Heart right ventricle (tissue), 16 donors: ENCODE measurements around the gene CENPT. TPM values are rescaled to one million over a fixed set of nuclear protein-coding genes. Genes with fewer than 3 reads are reported as not detected.
A peak's percentile ranks its signal among the peaks of the same experiment; 100 is the strongest.

ENCODE experiments used
- ATAC-seq, 8 donors: fragments of 200-7000 bp; cut with Tn5 transposase; one replicate each; pipeline ENCODE4 v1.9.1; 2020; ENCODE audit warnings: mild to moderate bottlenecking in 8 of 8, moderate library complexity in 8 of 8, moderate number of reproducible peaks in 1 of 8
- DNase-seq, 2 donors: peaks; one replicate each; pipeline ENCODE4 v3.0.0-alpha.2; 2020
- H3K27ac ChIP-seq, 10 donors: fragments of 200-600 bp; sonication (generic) in 2 of 10; one replicate each; pipeline versions ENCODE4 v1.5.0 to v1.8.0; 2020 to 2022; ENCODE audit warnings: mild to moderate bottlenecking in 3 of 10
- H3K27me3 ChIP-seq, 7 donors: fragments of 200-600 bp; one replicate each; pipeline ENCODE4 v1.8.0; 2021 to 2022; ENCODE audit warnings: mild to moderate bottlenecking in 2 of 7
- H3K36me3 ChIP-seq, 9 donors: fragments of 200-600 bp; sonication (generic) in 1 of 9; one replicate each; pipeline versions ENCODE4 v1.5.0 to v1.8.0; 2020 to 2022; ENCODE audit warnings: mild to moderate bottlenecking in 2 of 9
- H3K4me1 ChIP-seq, 9 donors: fragments of 200-600 bp; sonication (generic) in 1 of 9; one replicate each; pipeline versions ENCODE4 v1.5.0 to v1.8.0; 2020 to 2022; ENCODE audit warnings: mild to moderate bottlenecking in 4 of 9
- H3K4me3 ChIP-seq, 10 donors: fragments of 200-600 bp; sonication (generic) in 2 of 10; one replicate each; pipeline versions ENCODE4 v1.5.0 to v1.8.0; 2020 to 2022; ENCODE audit warnings: mild to moderate bottlenecking in 7 of 10, moderate library complexity in 2 of 10
- H3K9me3 ChIP-seq, 11 donors: fragments of 200-600 bp in 10 of 11; sonication (generic) in 2 of 11; one replicate each; pipeline versions ENCODE4 v1.5.0 to v1.8.0; 2013 to 2022; ENCODE audit warnings: mild to moderate bottlenecking in 2 of 11, control low read depth in 1 of 11, moderate library complexity in 1 of 11
- WGBS, 2 donors: extraction: QIAGEN DNeasy Blood & Tissue Kit; methylation state at CpG; one replicate each; pipeline ENCODE4 v1.1.7; 2013; ENCODE audit warnings: inconsistent platforms in 1 of 2; 5-methylcytosine and 5-hydroxymethylcytosine counted together
- intact Hi-C, 10 donors: fragments of 100-400 bp; cut with DNase I; formaldehyde crosslinking; loops; one replicate each; pipeline versions ENCODE4 v1.11.1 to v1.14.2; 2022
- polyA plus RNA-seq, 2 donors: library from polyadenylated mRNA; stranded (reverse); fragments of 200-250 nt; gene quantifications; one replicate each; pipeline ENCODE4 v1.2.3, GENCODE V29; 2013
- total RNA-seq, 10 donors: library from RNA; stranded (reverse); fragmentation: NEBNext Ultra II Directional in 3 of 10; extraction: Animal tissue kit (Norgen Biotek cat#: 25700) in 3 of 10; gene quantifications; one replicate each; pipeline versions ENCODE4 v1.2.1 to v1.2.4, GENCODE V29; 2021 to 2023
- TF ChIP-seq, protein P1 (sequence below), 9 donors: fragments of 200-600 bp; sonication (generic) in 2 of 9; IDR thresholded peaks; one replicate each; pipeline versions ENCODE4 v1.5.0 to v1.8.0; 2021 to 2022; ENCODE audit warnings: antibody characterized with exemption in 9 of 9, mild to moderate bottlenecking in 5 of 9, moderate library complexity in 1 of 9
- donor health status: Arrhythmogenic right ventricular cardiomyopathy.
- donor health status: ischemic (EF 13 %, LVEDD 7.1; RV severe dilation, severe dysfunction).
- donor health status: healthy with polysubstance abuse.
- donor health status: DM: no; HTN: yes; CAD: no.
- donor health status: DM: no; HTN: no; CAD: no.
- donor health status: ischemic (EF 25% LVEDD 6.9; RV normal size, moderate dysfunction).
- donor health status: ischemic (EF 25% LVEDD 5.7; RV mildly dilated, moderate dysfunction).
- donor health status: healthy.
- donor health status: DM: yes; HTN: yes; CAD: no.
- donor health status: Ischemic cardiomyopathy.
- donor health status: ischemic (EF 35%, LVEDD 5.7; RV mildly dilated, moderate dysfunction).
- donor health status: nonischemic (EF 11% LVEDD 7.7; RV severe dilation, severe dysfunction).
- donor health status: DM: yes; HTN: yes; CAD: no.
- donor health status: PGD.
- donor health status: ischemic (EF 29% LVEDD 5.4; RV normal size, mild dysfunction).
- donor health status: nonischemic (EF 23%, LVEDD 6.1; RV moderate dilation, normal function).

Gene CENPT
- total and polyA plus RNA-seq, 12 donors = 16.1 to 63.3 (median 19.8) TPM

- peaks cover 0 to 50% (median 21%) of the 10 kb centered on the region in 9 donors for H3K36me3 ChIP-seq
- TF ChIP-seq, protein P1, sequence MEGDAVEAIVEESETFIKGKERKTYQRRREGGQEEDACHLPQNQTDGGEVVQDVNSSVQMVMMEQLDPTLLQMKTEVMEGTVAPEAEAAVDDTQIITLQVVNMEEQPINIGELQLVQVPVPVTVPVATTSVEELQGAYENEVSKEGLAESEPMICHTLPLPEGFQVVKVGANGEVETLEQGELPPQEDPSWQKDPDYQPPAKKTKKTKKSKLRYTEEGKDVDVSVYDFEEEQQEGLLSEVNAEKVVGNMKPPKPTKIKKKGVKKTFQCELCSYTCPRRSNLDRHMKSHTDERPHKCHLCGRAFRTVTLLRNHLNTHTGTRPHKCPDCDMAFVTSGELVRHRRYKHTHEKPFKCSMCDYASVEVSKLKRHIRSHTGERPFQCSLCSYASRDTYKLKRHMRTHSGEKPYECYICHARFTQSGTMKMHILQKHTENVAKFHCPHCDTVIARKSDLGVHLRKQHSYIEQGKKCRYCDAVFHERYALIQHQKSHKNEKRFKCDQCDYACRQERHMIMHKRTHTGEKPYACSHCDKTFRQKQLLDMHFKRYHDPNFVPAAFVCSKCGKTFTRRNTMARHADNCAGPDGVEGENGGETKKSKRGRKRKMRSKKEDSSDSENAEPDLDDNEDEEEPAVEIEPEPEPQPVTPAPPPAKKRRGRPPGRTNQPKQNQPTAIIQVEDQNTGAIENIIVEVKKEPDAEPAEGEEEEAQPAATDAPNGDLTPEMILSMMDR (IDR thresholded peaks at IDR 0.05) = no peak
- H3K27ac ChIP-seq = peak overlapping the region; percentile 80 to 93 (median 90)
- H3K9me3 ChIP-seq = no peaks in the 10 kb centered on the region
- DNase-seq = peak; percentile 76 to 89
- H3K27me3 ChIP-seq = no peaks in the 10 kb centered on the region
- WGBS, 2 donors = 35 to 39% methylated on average over 11 of the region's 11 CpGs
- peaks cover 35 to 69% (median 59%) of the 10 kb centered on the region in 9 donors for H3K4me1 ChIP-seq
- ATAC-seq = peak; percentile 88 to 95 (median 94)
- peak overlapping the region in 5 of 10 donors; percentile 10 to 25 (median 12) for H3K4me3 ChIP-seq
- intact Hi-C loops = loop anchor here in 2 of 10 donors (2.0 kb wide), 1 partner anchor 16 kb away; the partner anchor contains the start of genes CENPT (in 2 of the 2) and NUTF2 (in 2 of the 2)
Measured at GRCh38 chr16:67862623-67863583, 15.4 kb upstream of the CENPT start.

DNA sequence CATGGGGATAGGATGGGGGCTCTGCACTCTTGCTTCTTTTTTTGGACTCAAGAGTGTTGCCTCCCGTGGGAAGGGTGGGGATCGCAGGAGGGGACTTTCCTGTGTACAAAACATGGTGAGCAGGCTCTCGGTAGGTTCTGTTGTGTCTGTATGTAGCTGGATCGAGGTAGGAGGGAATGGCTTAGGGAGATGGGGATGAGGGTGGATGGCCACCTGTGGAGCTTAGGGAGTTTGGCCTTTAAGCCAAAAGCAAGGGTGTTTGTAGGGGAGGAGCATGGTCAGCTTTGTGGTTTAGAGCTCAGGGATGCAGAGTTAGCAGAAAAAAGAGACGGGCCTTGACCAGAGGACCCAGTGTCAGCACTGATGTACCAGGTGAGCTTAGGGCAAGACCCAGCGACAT, 14.4 kb upstream of the CENPT start:
- TF ChIP-seq, protein P1 (IDR thresholded peaks at IDR 0.05) = no peak
- ATAC-seq (no peak), DNase-seq (no peak)
- Histone ChIP-seq H3K4me1 (peaks cover 43 to 79% (median 69%) of the 10 kb centered on the region in 9 donors), H3K36me3 (peaks cover 0 to 40% (median 11%) of the 10 kb centered on the region in 9 donors), H3K27me3 (no peaks in the 10 kb centered on the region), H3K4me3 (no peak overlapping the region), H3K27ac (peak overlapping the region in 9 of 10 donors; percentile 13 to 93 (median 90)), H3K9me3 (no peaks in the 10 kb centered on the region)
- WGBS, 2 donors = 68 to 74% methylated on average over 6 of the region's 6 CpGs
- intact Hi-C loops = loop anchor here in 2 of 10 donors (2.0 kb wide), 1 partner anchor 15 kb away; the partner anchor contains the start of genes CENPT (in 2 of the 2) and NUTF2 (in 2 of the 2)

- no peak for DNase-seq
- H3K36me3 ChIP-seq = peaks cover 0 to 29% (median under 1%) of the 10 kb centered on the region in 9 donors
- no peak overlapping the region for H3K4me3 ChIP-seq
- H3K27me3 ChIP-seq = no peaks in the 10 kb centered on the region
- no peak for ATAC-seq
- TF ChIP-seq, protein P1 (IDR thresholded peaks at IDR 0.05) = no peak
- peaks cover 45 to 90% (median 80%) of the 10 kb centered on the region in 9 donors for H3K4me1 ChIP-seq
- intact Hi-C loops = no loop called here
- 70 to 78% methylated on average over 8 of the region's 8 CpGs for WGBS, 2 donors
- no peaks in the 10 kb centered on the region for H3K9me3 ChIP-seq
- H3K27ac ChIP-seq = peak overlapping the region in 9 of 10 donors; percentile 37 to 93 (median 90)
Measured at GRCh38 chr16:67860589-67861398, 13.3 kb upstream of the CENPT start.

GRCh38 chr16:67858500-67858899, 11.0 kb upstream of the CENPT start:
- 51 to 57% methylated on average over 4 of the region's 4 CpGs for WGBS, 2 donors
- peak in 4 of 8 donors; percentile 14 to 68 (median 20) for ATAC-seq
- H3K27me3 ChIP-seq = no peaks in the 10 kb centered on the region
- peak overlapping the region; percentile 59 to 87 (median 81) for H3K27ac ChIP-seq
- TF ChIP-seq, protein P1 (IDR thresholded peaks at IDR 0.05) = no peak
- H3K9me3 ChIP-seq = no peaks in the 10 kb centered on the region
- H3K36me3 ChIP-seq = peaks cover 0 to 25% (median 0%) of the 10 kb centered on the region in 9 donors
- intact Hi-C loops = no loop called here
- no peak for DNase-seq
- peaks cover 43 to 91% (median 76%) of the 10 kb centered on the region in 9 donors for H3K4me1 ChIP-seq
- no peak overlapping the region for H3K4me3 ChIP-seq
